ENCODE measurements around the gene SYNC. TPM values are rescaled to one million over a fixed set of nuclear protein-coding genes. Genes with fewer than 3 reads are reported as not detected.

Gene SYNC
- not detected for total RNA-seq

- Mint-ChIP-seq H3K27me3 (ENCODE audit: low read depth) (peaks cover 26% of the 10 kb centered on the region), H3K4me3 (peak within 1 kb of the TSS; percentile 22), H3K36me3 (ENCODE audit: low read depth) (no peaks in the 10 kb centered on the region), H3K4me1 (ENCODE audit: low read depth) (peaks cover 11% of the 10 kb centered on the region), H3K27ac (no peak within 1 kb of the TSS), H3K9me3 (no peaks in the 10 kb centered on the region)
- CTCF ChIA-PET = interaction anchor here (0.7 to 1.5 kb wide), 3 partner anchors 10 to 183 kb away, joined by 3 to 8 read pairs (median 3); no protein-coding TSS in a partner anchor
- DNase-seq = no peak
- intact Hi-C loops (cut with micrococcal nuclease) = no loop called here
Observed at GRCh38 chr1:32702599-32703478, at the start of gene SYNC. SYNC (minus strand) TSS chr1:32702770; CDS start chr1:32702660, 110 bp downstream.

GRCh38 chr1:32749771-32750170 is 47.2 kb upstream of the SYNC start:
- Mint-ChIP-seq H3K27me3 (ENCODE audit: low read depth) (peaks cover 4% of the 10 kb centered on the region), H3K27ac (no peak overlapping the region), H3K9me3 (no peaks in the 10 kb centered on the region), H3K4me1 (ENCODE audit: low read depth) (peaks cover 4% of the 10 kb centered on the region), H3K4me3 (no peak overlapping the region), H3K36me3 (ENCODE audit: low read depth) (no peaks in the 10 kb centered on the region)
- DNase-seq = no peak
- intact Hi-C loops (cut with micrococcal nuclease) = no loop called here
- CTCF ChIA-PET = interaction anchor here (1.0 to 1.1 kb wide), 2 partner anchors 23 to 123 kb away, joined by 3 read pairs; no protein-coding TSS in a partner anchor

GRCh38 chr1:32749332-32749731 is 46.8 kb upstream of the SYNC start:
- Mint-ChIP-seq H3K27ac (no peak overlapping the region), H3K36me3 (ENCODE audit: low read depth) (no peaks in the 10 kb centered on the region), H3K4me1 (ENCODE audit: low read depth) (peaks cover 3% of the 10 kb centered on the region), H3K27me3 (ENCODE audit: low read depth) (peaks cover 1% of the 10 kb centered on the region), H3K9me3 (no peaks in the 10 kb centered on the region), H3K4me3 (no peak overlapping the region)
- DNase-seq = no peak
- intact Hi-C loops (cut with micrococcal nuclease) = no loop called here
- CTCF ChIA-PET = interaction anchor here (1.0 to 1.1 kb wide), 3 partner anchors 23 to 124 kb away, joined by 3 read pairs; no protein-coding TSS in a partner anchor

- no peak overlapping the region for H3K4me3 Mint-ChIP-seq
- no peak overlapping the region for H3K27ac Mint-ChIP-seq
- CTCF ChIA-PET = interaction anchor here (1.0 kb wide), 2 partner anchors 36 to 124 kb away, joined by 3 read pairs; no protein-coding TSS in a partner anchor
- peaks cover 2% of the 10 kb centered on the region for H3K4me1 Mint-ChIP-seq (ENCODE audit: low read depth)
- no peak for DNase-seq
- no peaks in the 10 kb centered on the region for H3K9me3 Mint-ChIP-seq
- no peaks in the 10 kb centered on the region for H3K27me3 Mint-ChIP-seq (ENCODE audit: low read depth)
- intact Hi-C loops (cut with micrococcal nuclease) = no loop called here
- no peaks in the 10 kb centered on the region for H3K36me3 Mint-ChIP-seq (ENCODE audit: low read depth)
Observed at GRCh38 chr1:32748926-32749325, 46.4 kb upstream of the SYNC start.

GRCh38 chr1:32748348-32748747 is 45.8 kb upstream of the SYNC start:
- DNase-seq = no peak
- H3K27ac Mint-ChIP-seq = no peak overlapping the region
- H3K4me1 Mint-ChIP-seq (ENCODE audit: low read depth) = peaks cover under 1% of the 10 kb centered on the region
- no peaks in the 10 kb centered on the region for H3K36me3 Mint-ChIP-seq (ENCODE audit: low read depth)
- intact Hi-C loops (cut with micrococcal nuclease) = no loop called here
- H3K9me3 Mint-ChIP-seq = no peaks in the 10 kb centered on the region
- H3K4me3 Mint-ChIP-seq = no peak overlapping the region
- no peaks in the 10 kb centered on the region for H3K27me3 Mint-ChIP-seq (ENCODE audit: low read depth)
- CTCF ChIA-PET = interaction anchor here (1.0 kb wide), 1 partner anchor 36 kb away, joined by 3 read pairs; no protein-coding TSS in a partner anchor

- H3K4me3 Mint-ChIP-seq = no peak overlapping the region
Observed at GRCh38 chr1:32746130-32746529, 43.6 kb upstream of the SYNC start.

GRCh38 chr1:32744071-32744425 is 41.5 kb upstream of the SYNC start:
- H3K27me3 Mint-ChIP-seq (ENCODE audit: low read depth) = peaks cover 16% of the 10 kb centered on the region
- H3K4me1 Mint-ChIP-seq (ENCODE audit: low read depth) = peaks cover 2% of the 10 kb centered on the region
- no peak for DNase-seq
- intact Hi-C loops (cut with micrococcal nuclease) = no loop called here
- CTCF ChIA-PET = interaction anchor here (1.4 kb wide), 1 partner anchor 32 kb away, joined by 4 read pairs; no protein-coding TSS in a partner anchor
- no peak overlapping the region for H3K4me3 Mint-ChIP-seq
- no peaks in the 10 kb centered on the region for H3K9me3 Mint-ChIP-seq
- H3K36me3 Mint-ChIP-seq (ENCODE audit: low read depth) = no peaks in the 10 kb centered on the region
- H3K27ac Mint-ChIP-seq = no peak overlapping the region

More at GRCh38 chr1:32746130-32746529, 43.6 kb upstream of the SYNC start:
- peaks cover 2% of the 10 kb centered on the region for H3K4me1 Mint-ChIP-seq (ENCODE audit: low read depth)
- no peak for DNase-seq
- no peak overlapping the region for H3K27ac Mint-ChIP-seq
- no peaks in the 10 kb centered on the region for H3K9me3 Mint-ChIP-seq
- no peaks in the 10 kb centered on the region for H3K36me3 Mint-ChIP-seq (ENCODE audit: low read depth)
- peaks cover 8% of the 10 kb centered on the region for H3K27me3 Mint-ChIP-seq (ENCODE audit: low read depth)
- CTCF ChIA-PET = interaction anchor here (0.5 kb wide), 1 partner anchor 34 kb away, joined by 3 read pairs; no protein-coding TSS in a partner anchor
- intact Hi-C loops (cut with micrococcal nuclease) = no loop called here

GRCh38 chr1:32743380-32744070 is 41.0 kb upstream of the SYNC start:
- DNase-seq = no peak
- peaks cover 16% of the 10 kb centered on the region for H3K27me3 Mint-ChIP-seq (ENCODE audit: low read depth)
- CTCF ChIA-PET = interaction anchor here (1.4 kb wide), 1 partner anchor 31 kb away, joined by 4 read pairs; no protein-coding TSS in a partner anchor
- no peaks in the 10 kb centered on the region for H3K9me3 Mint-ChIP-seq
- no peak overlapping the region for H3K4me3 Mint-ChIP-seq
- H3K4me1 Mint-ChIP-seq (ENCODE audit: low read depth) = peaks cover 2% of the 10 kb centered on the region
- H3K27ac Mint-ChIP-seq = no peak overlapping the region
- intact Hi-C loops (cut with micrococcal nuclease) = no loop called here
- H3K36me3 Mint-ChIP-seq (ENCODE audit: low read depth) = no peaks in the 10 kb centered on the region

- Mint-ChIP-seq H3K9me3 (no peaks in the 10 kb centered on the region), H3K4me3 (peak overlapping the region; percentile 57), H3K27me3 (ENCODE audit: low read depth) (peaks cover 16% of the 10 kb centered on the region), H3K36me3 (ENCODE audit: low read depth) (no peaks in the 10 kb centered on the region), H3K4me1 (ENCODE audit: low read depth) (peaks cover 2% of the 10 kb centered on the region), H3K27ac (no peak overlapping the region)
- CTCF ChIA-PET = interaction anchor here (0.6 to 1.0 kb wide), 3 partner anchors 30 to 149 kb away, joined by 3 to 5 read pairs (median 3); no protein-coding TSS in a partner anchor
- intact Hi-C loops (cut with micrococcal nuclease) = no loop called here
- no peak for DNase-seq
Observed at GRCh38 chr1:32742956-32743355, 40.4 kb upstream of the SYNC start.

GRCh38 chr1:32742199-32742947 is 39.8 kb upstream of the SYNC start:
- DNase-seq = no peak
- CTCF ChIA-PET = interaction anchor here (0.6 to 1.0 kb wide), 5 partner anchors 30 to 451 kb away, joined by 3 to 5 read pairs (median 3); no protein-coding TSS in a partner anchor
- H3K9me3 Mint-ChIP-seq = no peaks in the 10 kb centered on the region

GRCh38 chr1:32741413-32742198 is 39.0 kb upstream of the SYNC start:
- DNase-seq = no peak
- Mint-ChIP-seq H3K36me3 (ENCODE audit: low read depth) (no peaks in the 10 kb centered on the region), H3K4me1 (ENCODE audit: low read depth) (peaks cover 2% of the 10 kb centered on the region), H3K27me3 (ENCODE audit: low read depth) (peaks cover 16% of the 10 kb centered on the region), H3K4me3 (peak overlapping the region; percentile 56), H3K27ac (no peak overlapping the region), H3K9me3 (no peaks in the 10 kb centered on the region)
- intact Hi-C loops (cut with micrococcal nuclease) = no loop called here
- CTCF ChIA-PET = interaction anchor here (0.6 to 1.0 kb wide), 3 partner anchors 29 to 451 kb away, joined by 3 to 5 read pairs (median 3); no protein-coding TSS in a partner anchor

More at GRCh38 chr1:32742199-32742947, 39.8 kb upstream of the SYNC start:
- Mint-ChIP-seq H3K36me3 (ENCODE audit: low read depth) (no peaks in the 10 kb centered on the region), H3K4me3 (peak overlapping the region; percentile 57), H3K27me3 (ENCODE audit: low read depth) (peaks cover 16% of the 10 kb centered on the region), H3K4me1 (ENCODE audit: low read depth) (peaks cover 2% of the 10 kb centered on the region), H3K27ac (no peak overlapping the region)
- intact Hi-C loops (cut with micrococcal nuclease) = no loop called here
